Measurements from ENCODE around the gene MCOLN2. TPM values are rescaled to one million over a fixed set of nuclear protein-coding genes. Genes with fewer than 3 reads are reported as not detected.

Gene MCOLN2
- total RNA-seq, 1 experiment from 2014 or later, result 1.3 TPM

DNA sequence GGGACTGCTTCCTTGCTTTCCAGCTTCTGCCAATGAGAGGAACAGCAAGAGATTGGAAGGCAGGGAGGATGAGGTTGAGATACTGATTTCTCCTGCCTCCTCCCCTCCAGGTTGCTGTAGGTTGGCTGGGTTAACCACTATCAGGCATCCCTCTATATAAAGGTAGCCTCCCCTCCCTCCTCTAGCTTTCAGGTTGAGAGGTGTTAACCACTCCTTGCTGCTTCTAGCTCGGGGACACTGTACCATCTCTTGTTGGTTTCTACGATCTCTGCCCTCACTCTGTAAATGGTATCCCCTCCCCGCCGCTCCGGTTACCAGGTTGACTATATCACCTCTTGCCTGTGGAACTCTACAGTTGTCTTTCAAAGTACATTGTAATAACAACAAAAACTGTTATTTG lies 120.6 kb downstream of the MCOLN2 start:
- Histone ChIP-seq H2BK12ac (ENCODE audit: insufficient read length, low read depth, low read length) (no peak overlapping the region), H3K18ac (ENCODE audit: insufficient read length, low read depth, low read length) (no peak overlapping the region), H3K27me3 (ENCODE audit: insufficient read depth, low read length) (no peaks in the 10 kb centered on the region), H2AK5ac (ENCODE audit: insufficient read length, low read length) (no peak overlapping the region), H4K91ac (ENCODE audit: insufficient read length, low read depth, low read length) (no peak overlapping the region), H2BK120ac (ENCODE audit: low read depth, low read length, poor library complexity, severe bottlenecking) (no peak overlapping the region), H3K9ac (ENCODE audit: extremely low read depth, insufficient read length, low read length) (no peak overlapping the region), H3K4me2 (ENCODE audit: insufficient read depth, insufficient read length, low read length) (no peak overlapping the region), H3K23me2 (ENCODE audit: insufficient read length, low read depth, low read length, poor library complexity, severe bottlenecking) (no peaks in the 10 kb centered on the region), H3K4ac (ENCODE audit: low read depth, low read length) (no peak overlapping the region), H3K56ac (ENCODE audit: insufficient read length, low read depth, low read length) (no peak overlapping the region), H3K27ac (ENCODE audit: insufficient read length, low read depth, low read length) (no peak overlapping the region), H2BK20ac (ENCODE audit: low read depth, low read length, poor library complexity, severe bottlenecking) (no peak overlapping the region), H4K5ac (ENCODE audit: insufficient read length, low read depth, low read length) (no peak overlapping the region), H3T11ph (ENCODE audit: low read length) (no peak overlapping the region), H3K23ac (ENCODE audit: insufficient read length, low read depth, low read length) (no peak overlapping the region), H4K20me1 (ENCODE audit: control insufficient read depth, insufficient read depth, insufficient read length) (no peaks in the 10 kb centered on the region), H2BK15ac (ENCODE audit: low read depth, low read length) (no peak overlapping the region), H3K14ac (ENCODE audit: insufficient read depth, low read length) (no peak overlapping the region), H3K79me2 (ENCODE audit: insufficient read depth, low read length) (no peaks in the 10 kb centered on the region), H2AFZ (ENCODE audit: low read length) (no peak overlapping the region), H2BK5ac (ENCODE audit: insufficient read length, low read length) (no peak overlapping the region), H3K9me3 (ENCODE audit: control insufficient read depth, low read depth, low read length) (no peaks in the 10 kb centered on the region), H3K4me1 (ENCODE audit: insufficient read depth, low read length) (no peaks in the 10 kb centered on the region), H3K79me1 (ENCODE audit: insufficient read depth, low read depth, low read length, poor library complexity, severe bottlenecking) (no peaks in the 10 kb centered on the region), H4K8ac (replicated peaks; ENCODE audit: insufficient read length, low read depth, low read length) (no peak overlapping the region)
- Mint-ChIP-seq H3K4me1 (no peaks in the 10 kb centered on the region), H3K4me3 (no peak overlapping the region; a peak in 1 of 5 replicates), H3K27me3 (ENCODE audit: low read depth) (peaks cover 6% of the 10 kb centered on the region), H3K36me3 (ENCODE audit: insufficient read depth in 1 of 3, low read depth in 3 of 3) (peaks cover 0 to 9% (median under 1%) of the 10 kb centered on the region in 3 experiments; a peak in 4 of 7 replicates), H3K9me3 (no peaks in the 10 kb centered on the region), H3K27ac (no peak overlapping the region)
- TF ChIP-seq CTCF (conservative IDR thresholded peaks at IDR 0.05), result no peak
- DNase-seq, result no peak
- WGBS (ENCODE audit: extremely low coverage, insufficient read length, low lambda C conversion rate), result no CpG with 5 or more reads among the region's 5 CpGs

Other genes starting within 250 kb of the MCOLN2 start
- 2.5 and 3.0 TPM in 2 replicates for gene LPAR3, start 103.9 kb downstream of the MCOLN2 start, total RNA-seq (2021)
- 10.6 and 10.8 TPM in 2 replicates for gene MCOLN3, start 51.4 kb upstream of the MCOLN2 start, total RNA-seq (2021)
- 12.1 and 12.4 TPM in 2 replicates for gene SYDE2, start 203.9 kb upstream of the MCOLN2 start, total RNA-seq (2021)

Measured in H9 (cell line).